Astrocyte (in vitro differentiated cells and primary cell): ENCODE measurements around the gene LARGE1.

Source experiments
- EZH2 ChIP-seq: IDR thresholded peaks from 2 replicates; pipeline ENCODE4 v1.6.1; 2012; ENCODE audit warnings: mild to moderate bottlenecking, low read length, inconsistent platforms; ENCODE audit not compliant: insufficient read depth
- TF ChIP-seq, protein P1 (sequence below): IDR thresholded peaks from 2 replicates; pipeline ENCODE4 v1.5.1; 2011; ENCODE audit warnings: low read depth, mild to moderate bottlenecking, inconsistent platforms, low read length, moderate library complexity; ENCODE audit not compliant: insufficient read depth

DNA sequence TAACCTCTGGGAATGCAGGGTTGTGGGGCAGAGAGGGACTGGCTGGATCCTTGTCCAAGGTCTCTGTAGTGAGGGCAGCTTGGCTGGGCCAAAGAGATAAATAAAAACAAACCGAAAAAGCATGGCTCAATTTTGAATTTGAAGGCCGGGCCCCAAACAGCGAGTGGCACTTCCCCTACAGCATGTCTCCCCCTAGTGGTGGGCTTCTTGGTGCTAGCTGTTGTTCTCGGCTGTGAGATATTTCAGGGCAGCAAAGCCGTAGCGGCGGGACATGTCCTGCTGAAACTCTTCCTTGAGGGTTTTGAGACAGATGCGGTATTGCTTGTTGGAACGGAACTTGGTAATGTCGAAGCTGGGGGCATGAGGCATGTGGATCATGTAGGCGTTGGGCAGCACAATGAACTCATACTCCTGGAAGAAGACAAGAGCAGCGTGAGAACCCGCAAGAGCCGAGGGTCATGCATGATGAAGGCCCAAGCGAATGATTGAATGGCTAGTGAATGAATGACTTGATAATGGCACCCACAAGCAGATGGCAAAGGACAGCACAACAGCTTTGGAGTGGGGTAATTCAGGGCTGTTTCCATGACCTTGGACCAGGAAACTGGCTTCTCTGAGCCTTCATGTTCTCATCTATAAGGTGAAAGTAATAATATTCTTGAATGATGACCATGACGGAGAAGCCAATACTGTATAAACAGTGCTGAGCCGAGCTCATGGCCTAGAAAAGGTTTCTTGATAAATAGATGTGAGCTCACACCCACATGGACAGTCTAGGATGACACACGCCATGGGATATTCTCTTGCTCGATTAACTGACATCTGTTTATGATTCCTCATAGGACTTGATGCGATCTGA, 645.8 kb downstream of the LARGE1 start:
- TF ChIP-seq, protein P1, sequence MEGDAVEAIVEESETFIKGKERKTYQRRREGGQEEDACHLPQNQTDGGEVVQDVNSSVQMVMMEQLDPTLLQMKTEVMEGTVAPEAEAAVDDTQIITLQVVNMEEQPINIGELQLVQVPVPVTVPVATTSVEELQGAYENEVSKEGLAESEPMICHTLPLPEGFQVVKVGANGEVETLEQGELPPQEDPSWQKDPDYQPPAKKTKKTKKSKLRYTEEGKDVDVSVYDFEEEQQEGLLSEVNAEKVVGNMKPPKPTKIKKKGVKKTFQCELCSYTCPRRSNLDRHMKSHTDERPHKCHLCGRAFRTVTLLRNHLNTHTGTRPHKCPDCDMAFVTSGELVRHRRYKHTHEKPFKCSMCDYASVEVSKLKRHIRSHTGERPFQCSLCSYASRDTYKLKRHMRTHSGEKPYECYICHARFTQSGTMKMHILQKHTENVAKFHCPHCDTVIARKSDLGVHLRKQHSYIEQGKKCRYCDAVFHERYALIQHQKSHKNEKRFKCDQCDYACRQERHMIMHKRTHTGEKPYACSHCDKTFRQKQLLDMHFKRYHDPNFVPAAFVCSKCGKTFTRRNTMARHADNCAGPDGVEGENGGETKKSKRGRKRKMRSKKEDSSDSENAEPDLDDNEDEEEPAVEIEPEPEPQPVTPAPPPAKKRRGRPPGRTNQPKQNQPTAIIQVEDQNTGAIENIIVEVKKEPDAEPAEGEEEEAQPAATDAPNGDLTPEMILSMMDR = no peak
- TF ChIP-seq EZH2 = no peak
